HEK293T (cell line): ENCODE measurements around the gene FOXL1.

ENCODE experiments used
- CTBP1 ChIP-seq: fragments of 450-650 bp; IDR thresholded peaks from 2 replicates; pipeline ENCODE4 v1.6.1; 2016; ENCODE audit warnings: borderline replicate concordance
- SP1 ChIP-seq: fragments of 450-650 bp; IDR thresholded peaks from 2 replicates; pipeline ENCODE4 v1.6.1; 2017

GRCh38 chr16:86595983-86596605 is 17.7 kb downstream of the FOXL1 start:
- TF ChIP-seq CTBP1 (no peak), SP1 (no peak)
